Measurements from ENCODE around the gene NMD3.

DNA sequence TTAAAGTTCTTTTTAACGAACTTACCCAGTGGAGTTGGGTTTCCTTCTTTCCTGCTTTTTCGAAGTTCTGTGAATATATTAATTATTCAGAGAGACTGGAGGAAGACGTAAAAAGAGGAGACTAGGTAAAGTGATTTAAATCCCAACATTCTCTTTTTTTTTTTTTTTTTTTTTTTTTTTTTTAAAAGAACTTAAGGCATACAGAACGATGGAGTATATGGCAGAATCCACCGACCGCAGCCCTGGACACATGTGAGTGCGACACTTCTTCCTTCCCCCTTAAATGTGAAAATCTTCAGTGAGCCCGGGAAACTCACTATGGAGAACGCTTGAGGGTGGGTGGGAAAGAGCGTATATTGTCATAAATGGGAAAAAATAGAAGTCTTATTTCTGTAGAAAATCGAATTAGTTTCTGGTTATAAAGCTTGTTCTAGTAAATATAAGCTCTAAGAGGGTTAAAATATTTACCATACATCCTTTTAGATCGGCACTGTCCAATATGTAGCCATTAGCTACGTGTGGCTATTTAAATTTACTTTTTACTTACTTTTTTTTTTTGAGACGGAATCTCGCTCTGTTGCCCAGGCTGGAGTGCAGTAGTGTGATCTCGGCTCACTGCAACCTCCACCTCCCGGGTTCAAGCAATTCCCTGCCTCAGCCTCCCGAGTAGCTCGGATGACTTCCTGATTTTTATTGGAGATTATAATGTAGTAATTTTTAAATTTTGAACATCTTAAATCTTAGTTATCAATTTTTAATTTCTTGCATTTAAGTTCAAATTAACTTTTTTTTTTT is 892 bp downstream of the NMD3 start:
- TF ChIP-seq, protein P1, sequence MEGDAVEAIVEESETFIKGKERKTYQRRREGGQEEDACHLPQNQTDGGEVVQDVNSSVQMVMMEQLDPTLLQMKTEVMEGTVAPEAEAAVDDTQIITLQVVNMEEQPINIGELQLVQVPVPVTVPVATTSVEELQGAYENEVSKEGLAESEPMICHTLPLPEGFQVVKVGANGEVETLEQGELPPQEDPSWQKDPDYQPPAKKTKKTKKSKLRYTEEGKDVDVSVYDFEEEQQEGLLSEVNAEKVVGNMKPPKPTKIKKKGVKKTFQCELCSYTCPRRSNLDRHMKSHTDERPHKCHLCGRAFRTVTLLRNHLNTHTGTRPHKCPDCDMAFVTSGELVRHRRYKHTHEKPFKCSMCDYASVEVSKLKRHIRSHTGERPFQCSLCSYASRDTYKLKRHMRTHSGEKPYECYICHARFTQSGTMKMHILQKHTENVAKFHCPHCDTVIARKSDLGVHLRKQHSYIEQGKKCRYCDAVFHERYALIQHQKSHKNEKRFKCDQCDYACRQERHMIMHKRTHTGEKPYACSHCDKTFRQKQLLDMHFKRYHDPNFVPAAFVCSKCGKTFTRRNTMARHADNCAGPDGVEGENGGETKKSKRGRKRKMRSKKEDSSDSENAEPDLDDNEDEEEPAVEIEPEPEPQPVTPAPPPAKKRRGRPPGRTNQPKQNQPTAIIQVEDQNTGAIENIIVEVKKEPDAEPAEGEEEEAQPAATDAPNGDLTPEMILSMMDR (IDR thresholded peaks at IDR 0.05): no peak
- TF ChIP-seq POLR2A (IDR thresholded peaks at IDR 0.05): no peak
